A673 (cell line): ENCODE measurements around the gene RBCK1. TPM values are rescaled to one million over a fixed set of nuclear protein-coding genes. Genes with fewer than 3 reads are reported as not detected.

Experiments
- BruUV-seq: library from RNA; stranded (reverse); fragments of 400-500 nt; replicated peaks from 2 replicates; lab custom pipeline; 2021; lab: Mats Ljungman, UMichigan
- CTCF ChIA-PET: fragments of 300-600 bp; sonication (Branson Sonifier 250); formaldehyde crosslinking; loops from one replicate; lab custom pipeline; 2022; ENCODE audit warnings: antibody characterized with exemption; lab: Charles Lee
- POLR2A ChIA-PET: fragments of 300-600 bp; sonication (Branson Sonifier 250); formaldehyde crosslinking; loops from one replicate; lab custom pipeline; 2022; ENCODE audit warnings: antibody characterized with exemption; ENCODE audit not compliant: low non-redundant PET; lab: Charles Lee
- DNase-seq: peaks from one replicate; pipeline ENCODE4 v3.0.0-alpha.2; 2015; ENCODE audit warnings: low spot score
- H3K27ac ChIP-seq: fragments of 200-600 bp; sonication (generic); 2 replicates; pipeline ENCODE4 v1.5.1; 2016; ENCODE audit warnings: mixed run types, low read depth, mild to moderate bottlenecking, mixed read lengths, antibody characterized with exemption, low read length; ENCODE audit not compliant: poor library complexity, severe bottlenecking
- H3K27me3 ChIP-seq: fragments of 200-600 bp; sonication (generic); replicated peaks from 2 replicates; pipeline ENCODE4 v1.6.1; 2017; ENCODE audit warnings: mixed run types, low read depth, mild to moderate bottlenecking, mixed read lengths, antibody characterized with exemption, low read length; ENCODE audit not compliant: insufficient read depth, poor library complexity
- H3K36me3 ChIP-seq: fragments of 200-600 bp; sonication (generic); 2 replicates; pipeline ENCODE4 v1.6.1; 2016; ENCODE audit warnings: mixed run types, mild to moderate bottlenecking, mixed read lengths, antibody characterized with exemption, low read length; ENCODE audit not compliant: insufficient read depth, poor library complexity, severe bottlenecking
- H3K4me1 ChIP-seq: fragments of 200-600 bp; sonication (generic); 2 replicates; pipeline ENCODE4 v1.6.1; 2017; ENCODE audit warnings: mixed run types, mild to moderate bottlenecking, mixed read lengths, antibody characterized with exemption, low read length; ENCODE audit not compliant: insufficient read depth, poor library complexity, severe bottlenecking
- H3K4me3 ChIP-seq: fragments of 200-600 bp; sonication (generic); 2 replicates; pipeline ENCODE4 v1.5.1; 2016; ENCODE audit warnings: low read depth, mixed run types, mild to moderate bottlenecking, mixed read lengths, low read length; ENCODE audit not compliant: poor library complexity, severe bottlenecking
- H3K9me3 ChIP-seq: fragments of 200-600 bp; sonication (generic); 2 replicates; pipeline ENCODE4 v1.6.1; 2016; ENCODE audit warnings: mixed run types, low read depth, mild to moderate bottlenecking, mixed read lengths, antibody characterized with exemption, low read length; ENCODE audit not compliant: poor library complexity, severe bottlenecking
- EZH2 ChIP-seq: fragments of 200-600 bp; sonication (generic); IDR thresholded peaks from 2 replicates; pipeline ENCODE4 v1.6.1; 2017; ENCODE audit warnings: borderline replicate concordance, low read depth, mild to moderate bottlenecking, mixed read lengths, antibody characterized with exemption, low read length; ENCODE audit not compliant: poor library complexity, severe bottlenecking
- intact Hi-C: fragments of 100-400 bp; cut with micrococcal nuclease; formaldehyde crosslinking; loops from one replicate; pipeline ENCODE4 v1.10.0; 2022; ENCODE audit not compliant: unreplicated experiment
- total RNA-seq: library from RNA; stranded (reverse); gene quantifications from 2 replicates; pipeline ENCODE4 v1.2.3, GENCODE V29; 2021
- TF ChIP-seq, protein P1 (sequence below): fragments of 300-800, 200-600 bp; sonication (generic); conservative IDR thresholded peaks from 2 replicates; pipeline ENCODE4 v1.5.1; 2017; ENCODE audit warnings: low read depth, mild to moderate bottlenecking, antibody characterized with exemption, low read length, moderate library complexity, mixed read lengths

The RBCK1 gene
- total RNA-seq, 1 experiment from 2014 or later, result 72.0 TPM

GRCh38 chr20:432208-432607 is 24.1 kb downstream of the RBCK1 start:
- intact Hi-C loops, result no loop called here
- no peaks in the 10 kb centered on the region for H3K27me3 ChIP-seq
- no peak overlapping the region for H3K4me3 ChIP-seq
- ChIA-PET POLR2A (no interaction called here), CTCF (interaction anchor here (0.9 kb wide), 1 partner anchor 70 kb away, joined by 5 read pairs; no protein-coding TSS in a partner anchor)
- no peak overlapping the region for H3K27ac ChIP-seq
- BruUV-seq, result no TSS peak
- no peaks in the 10 kb centered on the region for H3K4me1 ChIP-seq
- H3K36me3 ChIP-seq, result peaks cover 25% of the 10 kb centered on the region
- H3K9me3 ChIP-seq, result no peaks in the 10 kb centered on the region
- TF ChIP-seq, protein P1, sequence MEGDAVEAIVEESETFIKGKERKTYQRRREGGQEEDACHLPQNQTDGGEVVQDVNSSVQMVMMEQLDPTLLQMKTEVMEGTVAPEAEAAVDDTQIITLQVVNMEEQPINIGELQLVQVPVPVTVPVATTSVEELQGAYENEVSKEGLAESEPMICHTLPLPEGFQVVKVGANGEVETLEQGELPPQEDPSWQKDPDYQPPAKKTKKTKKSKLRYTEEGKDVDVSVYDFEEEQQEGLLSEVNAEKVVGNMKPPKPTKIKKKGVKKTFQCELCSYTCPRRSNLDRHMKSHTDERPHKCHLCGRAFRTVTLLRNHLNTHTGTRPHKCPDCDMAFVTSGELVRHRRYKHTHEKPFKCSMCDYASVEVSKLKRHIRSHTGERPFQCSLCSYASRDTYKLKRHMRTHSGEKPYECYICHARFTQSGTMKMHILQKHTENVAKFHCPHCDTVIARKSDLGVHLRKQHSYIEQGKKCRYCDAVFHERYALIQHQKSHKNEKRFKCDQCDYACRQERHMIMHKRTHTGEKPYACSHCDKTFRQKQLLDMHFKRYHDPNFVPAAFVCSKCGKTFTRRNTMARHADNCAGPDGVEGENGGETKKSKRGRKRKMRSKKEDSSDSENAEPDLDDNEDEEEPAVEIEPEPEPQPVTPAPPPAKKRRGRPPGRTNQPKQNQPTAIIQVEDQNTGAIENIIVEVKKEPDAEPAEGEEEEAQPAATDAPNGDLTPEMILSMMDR, result no peak
- TF ChIP-seq EZH2, result no peak
- DNase-seq, result no peak

DNA sequence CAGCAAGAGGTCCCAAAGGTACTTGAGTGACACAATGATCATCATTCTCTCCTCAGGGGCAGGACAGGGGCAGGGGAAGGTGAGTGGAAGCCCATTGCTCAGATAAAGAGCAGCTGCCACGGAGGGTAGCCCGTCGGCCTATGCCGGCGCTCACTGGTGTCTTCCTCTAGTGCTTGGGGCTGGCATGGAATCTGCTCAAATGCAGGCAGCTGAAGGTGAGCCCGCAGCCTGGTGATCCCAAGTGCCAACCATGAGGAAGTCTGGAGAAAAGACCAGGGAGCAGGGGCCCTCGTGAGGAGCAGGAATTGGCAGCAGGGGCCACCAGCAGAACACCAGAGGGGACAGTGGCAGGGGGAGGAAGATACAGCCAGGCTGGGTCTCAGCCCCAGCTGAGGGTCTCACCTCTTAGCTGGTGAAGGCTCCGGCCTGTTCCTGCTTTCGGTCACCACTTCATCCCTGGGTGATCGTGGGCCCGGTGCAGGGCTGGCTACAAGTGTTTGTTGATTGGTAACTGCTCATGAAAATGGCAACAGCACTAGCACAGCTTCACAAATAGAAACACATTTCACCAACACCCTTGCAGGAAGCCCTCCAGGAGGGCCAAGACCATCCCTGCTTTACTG is 24.7 kb downstream of the RBCK1 start:
- BruUV-seq, result no TSS peak
- no peaks in the 10 kb centered on the region for H3K9me3 ChIP-seq
- ChIA-PET CTCF (no interaction called here), POLR2A (no interaction called here)
- no peaks in the 10 kb centered on the region for H3K27me3 ChIP-seq
- no peak overlapping the region for H3K27ac ChIP-seq
- H3K4me3 ChIP-seq, result no peak overlapping the region
- no peaks in the 10 kb centered on the region for H3K4me1 ChIP-seq
- intact Hi-C loops, result no loop called here
- DNase-seq, result no peak
- no peak for TF ChIP-seq EZH2
- TF ChIP-seq, protein P1, result no peak
- peaks cover 31% of the 10 kb centered on the region for H3K36me3 ChIP-seq

GRCh38 chr20:433300-433975 is 25.3 kb downstream of the RBCK1 start:
- POLR2A ChIA-PET, result no interaction called here
- H3K36me3 ChIP-seq, result peaks cover 38% of the 10 kb centered on the region

More at GRCh38 chr20:433300-433975, 25.3 kb downstream of the RBCK1 start:
- H3K4me1 ChIP-seq, result no peaks in the 10 kb centered on the region
- H3K4me3 ChIP-seq, result no peak overlapping the region
- H3K27ac ChIP-seq, result no peak overlapping the region
- CTCF ChIA-PET, result no interaction called here
- intact Hi-C loops, result no loop called here
- DNase-seq, result no peak
- H3K27me3 ChIP-seq, result no peaks in the 10 kb centered on the region
- TF ChIP-seq, protein P1, result no peak
- TF ChIP-seq EZH2, result no peak
- BruUV-seq, result no TSS peak
- H3K9me3 ChIP-seq, result no peaks in the 10 kb centered on the region
